ENCODE data around the gene CTRL. TPM values are rescaled to one million over a fixed set of nuclear protein-coding genes. Genes with fewer than 3 reads are reported as not detected.
"Not testable (repeated sequence)": the region's sequence is repeated elsewhere in the genome, so short reads cannot be mapped to it uniquely, and the experiment has no call there.

CTRL gene
- total RNA-seq, 1 donor from 2014 or later = 2.8 TPM

GRCh38 chr16:67917140-67917851 lies 14.4 kb downstream of the CTRL start:
- TF ChIP-seq CTCF (IDR thresholded peaks at IDR 0.05; ENCODE audit: partially characterized antibody, unreplicated experiment) = no peak
- peak; percentile 55 for DNase-seq
- H3K27me3 Mint-ChIP-seq (ENCODE audit: unreplicated experiment) = peaks cover 6% of the 10 kb centered on the region
- H3K4me3 Mint-ChIP-seq (ENCODE audit: unreplicated experiment) = peak overlapping the region; percentile 26
- peaks cover 16% of the 10 kb centered on the region for H3K4me1 Mint-ChIP-seq (ENCODE audit: low read depth, unreplicated experiment)
- peaks cover 6% of the 10 kb centered on the region for H3K9me3 Mint-ChIP-seq (ENCODE audit: unreplicated experiment)
- peak overlapping the region; percentile 75 for H3K27ac Mint-ChIP-seq (ENCODE audit: unreplicated experiment)
- H3K36me3 Mint-ChIP-seq (ENCODE audit: unreplicated experiment) = no peaks in the 10 kb centered on the region

- H3K9me3 Mint-ChIP-seq (ENCODE audit: unreplicated experiment) = peaks cover 5% of the 10 kb centered on the region
- H3K4me3 Mint-ChIP-seq (ENCODE audit: unreplicated experiment) = no peak overlapping the region
- H3K27ac Mint-ChIP-seq (ENCODE audit: unreplicated experiment) = peak overlapping the region; percentile 43
- TF ChIP-seq CTCF (IDR thresholded peaks at IDR 0.05; ENCODE audit: partially characterized antibody, unreplicated experiment) = no peak
- H3K27me3 Mint-ChIP-seq (ENCODE audit: unreplicated experiment) = peaks cover 3% of the 10 kb centered on the region
- no peaks in the 10 kb centered on the region for H3K36me3 Mint-ChIP-seq (ENCODE audit: unreplicated experiment)
- no peak for DNase-seq
- H3K4me1 Mint-ChIP-seq (ENCODE audit: low read depth, unreplicated experiment) = peaks cover 16% of the 10 kb centered on the region
Measured at GRCh38 chr16:67915831-67916723, 15.6 kb downstream of the CTRL start.

GRCh38 chr16:67915496-67915769 lies 16.2 kb downstream of the CTRL start:
- peak overlapping the region; percentile 43 for H3K27ac Mint-ChIP-seq (ENCODE audit: unreplicated experiment)
- H3K27me3 Mint-ChIP-seq (ENCODE audit: unreplicated experiment); H3K9me3 Mint-ChIP-seq (ENCODE audit: unreplicated experiment); H3K36me3 Mint-ChIP-seq (ENCODE audit: unreplicated experiment); DNase-seq; H3K4me3 Mint-ChIP-seq (ENCODE audit: unreplicated experiment): not testable (repeated sequence)
- peaks cover 16% of the 10 kb centered on the region for H3K4me1 Mint-ChIP-seq (ENCODE audit: low read depth, unreplicated experiment)

- Mint-ChIP-seq H3K36me3 (ENCODE audit: unreplicated experiment) (no peaks in the 10 kb centered on the region), H3K27me3 (ENCODE audit: unreplicated experiment) (peaks cover 3% of the 10 kb centered on the region), H3K9me3 (ENCODE audit: unreplicated experiment) (peaks cover 5% of the 10 kb centered on the region), H3K4me3 (ENCODE audit: unreplicated experiment) (no peak overlapping the region), H3K27ac (ENCODE audit: unreplicated experiment) (peak overlapping the region; percentile 41), H3K4me1 (ENCODE audit: low read depth, unreplicated experiment) (peaks cover 16% of the 10 kb centered on the region)
- no peak for TF ChIP-seq CTCF (IDR thresholded peaks at IDR 0.05; ENCODE audit: partially characterized antibody, unreplicated experiment)
- DNase-seq = no peak
Measured at GRCh38 chr16:67914758-67915495, 16.7 kb downstream of the CTRL start.

- Mint-ChIP-seq H3K4me3 (ENCODE audit: unreplicated experiment) (no peak overlapping the region), H3K27me3 (ENCODE audit: unreplicated experiment) (peaks cover 2% of the 10 kb centered on the region), H3K27ac (ENCODE audit: unreplicated experiment) (no peak overlapping the region), H3K4me1 (ENCODE audit: low read depth, unreplicated experiment) (peaks cover 4% of the 10 kb centered on the region), H3K9me3 (ENCODE audit: unreplicated experiment) (peaks cover 4% of the 10 kb centered on the region), H3K36me3 (ENCODE audit: unreplicated experiment) (no peaks in the 10 kb centered on the region)
- TF ChIP-seq CTCF (IDR thresholded peaks at IDR 0.05; ENCODE audit: partially characterized antibody, unreplicated experiment) = no peak
- DNase-seq = no peak
Measured at GRCh38 chr16:67910158-67910557, 21.5 kb downstream of the CTRL start.
